Activated CD4-positive, alpha-beta T cell treated with anti-CD3 and anti-CD28 coated beads for 36 hours (primary cell): Measurements from ENCODE around the gene HPS6. TPM values are rescaled to one million over a fixed set of nuclear protein-coding genes. Genes with fewer than 3 reads are reported as not detected.
A peak's percentile ranks its signal among the peaks of the same experiment; 100 is the strongest.

Experiments
- ATAC-seq: fragments of 200-7000 bp; cut with Tn5 transposase; one replicate; pipeline ENCODE4 v1.10.0; 2021; ENCODE audit warnings: mild to moderate bottlenecking, moderate library complexity
- CTCF ChIA-PET: fragments of 350-600 bp; sonication (Branson Sonifier 250); formaldehyde crosslinking; loops from one replicate; lab custom pipeline; 2021; ENCODE audit warnings: antibody characterized with exemption; lab: Charles Lee
- POLR2A ChIA-PET: fragments of 350-600 bp; sonication (Branson Sonifier 250); formaldehyde crosslinking; loops from one replicate; lab custom pipeline; 2021; ENCODE audit warnings: antibody characterized with exemption, inconsistent platforms; lab: Charles Lee
- DNase-seq: peaks from one replicate; pipeline ENCODE4 v3.0.0-alpha.2; 2020
- H3K27ac Mint-ChIP-seq: one replicate; pipeline ENCODE4 v1.8.0; 2021; ENCODE audit warnings: mixed read lengths
- H3K27me3 Mint-ChIP-seq: one replicate; pipeline ENCODE4 v1.8.0; 2021; ENCODE audit warnings: mixed read lengths
- H3K36me3 Mint-ChIP-seq: one replicate; pipeline ENCODE4 v1.8.0; 2021; ENCODE audit warnings: low read depth, mixed read lengths
- H3K4me1 Mint-ChIP-seq: one replicate; pipeline ENCODE4 v1.8.0; 2021; ENCODE audit warnings: mixed read lengths
- H3K4me3 Mint-ChIP-seq: one replicate; pipeline ENCODE4 v1.8.0; 2021; ENCODE audit warnings: mild to moderate bottlenecking, moderate library complexity, mixed read lengths
- H3K9me3 Mint-ChIP-seq: one replicate; pipeline ENCODE4 v1.8.0; 2021; ENCODE audit warnings: low read depth, mixed read lengths
- intact Hi-C, 2 experiments: fragments of 100-400 bp; cut with DNase I in 1 of 2; cut with micrococcal nuclease in 1 of 2; formaldehyde crosslinking; loops; one replicate each; pipeline versions ENCODE4 v1.14.2 to v1.15.1; 2022 to 2024; cut with DNase I, micrococcal nuclease
- total RNA-seq, 2 experiments: library from RNA; stranded (reverse); gene quantifications; one replicate each; pipeline ENCODE4 v1.2.3, GENCODE V29; 2021

HPS6 gene
- total RNA-seq, 2 experiments from 2014 or later, result 12.9 to 18.9 TPM

DNA sequence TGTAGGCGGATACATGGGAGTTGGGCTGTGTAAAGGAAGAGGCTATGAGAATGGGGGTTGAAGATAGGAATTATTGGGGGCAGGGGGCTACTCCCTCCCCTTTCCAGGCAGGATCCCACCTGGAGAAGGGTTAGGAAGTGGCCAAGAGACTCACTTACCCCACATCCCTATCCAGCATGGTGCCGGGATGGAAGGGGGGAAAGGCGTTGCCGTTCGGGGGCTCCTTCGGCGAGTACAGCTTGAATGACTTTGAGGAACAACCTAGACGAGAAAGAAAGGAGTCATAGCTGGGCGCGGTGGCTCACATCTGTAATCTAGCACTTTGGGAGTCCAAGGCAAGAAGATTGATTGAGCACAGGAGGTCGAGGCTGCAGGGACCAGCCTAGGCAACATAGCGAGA is 46.1 kb downstream of the HPS6 start:
- ChIA-PET CTCF (interaction anchor here (1.4 to 1.9 kb wide), 3 partner anchors 19 to 39 kb away, joined by 4 to 10 read pairs (median 5); partner anchors contain the start of gene PPRC1), POLR2A (no interaction called here)
- Mint-ChIP-seq H3K36me3 (peaks cover 49% of the 10 kb centered on the region), H3K4me1 (peaks cover 28% of the 10 kb centered on the region), H3K4me3 (no peak overlapping the region), H3K9me3 (no peaks in the 10 kb centered on the region), H3K27ac (no peak overlapping the region), H3K27me3 (no peaks in the 10 kb centered on the region)
- intact Hi-C loops, result loop anchor here in 1 of 2 experiments (10.0 kb wide), 1 partner anchor 416 kb away; the partner anchor contains the start of gene FBXW4
- ATAC-seq (no peak), DNase-seq (no peak)

DNA sequence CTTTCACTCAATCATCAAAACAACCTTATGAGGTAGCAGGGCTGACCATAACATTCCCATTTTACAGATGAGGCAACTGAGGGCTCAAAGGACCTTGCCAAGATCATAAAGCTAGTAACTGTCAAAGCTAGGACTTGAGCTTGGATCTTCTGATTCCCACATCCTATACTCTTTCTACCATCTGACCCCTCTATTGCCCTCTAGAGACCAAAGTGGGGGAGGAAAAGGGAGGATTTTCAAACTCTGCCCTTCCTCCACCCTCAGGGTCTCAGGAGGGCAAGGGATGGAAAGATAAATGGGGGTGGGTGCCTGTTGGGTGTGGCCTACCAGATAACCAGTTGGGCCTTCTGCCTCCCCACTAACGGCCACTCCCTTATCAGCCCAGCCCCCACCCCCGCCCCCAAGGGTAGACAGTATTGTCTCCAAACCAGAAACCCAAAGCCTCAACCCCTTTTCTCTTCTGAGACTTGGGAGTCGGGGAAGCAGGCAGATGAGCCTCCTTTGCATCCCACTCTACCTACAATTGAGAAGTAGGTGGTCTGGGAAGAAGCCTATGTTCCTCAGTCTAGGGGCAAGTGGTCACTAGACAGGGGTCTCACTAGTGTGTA is 47.2 kb downstream of the HPS6 start:
- H3K4me3 Mint-ChIP-seq, result peak overlapping the region; percentile 81
- POLR2A ChIA-PET, result no interaction called here
- H3K9me3 Mint-ChIP-seq, result no peaks in the 10 kb centered on the region
- intact Hi-C loops, result loop anchor here in 1 of 2 experiments (10.0 kb wide), 1 partner anchor 418 kb away; the partner anchor contains the start of gene FBXW4
- no peak for ATAC-seq
- CTCF ChIA-PET, result interaction anchor here (0.6 to 1.9 kb wide), 5 partner anchors 18 to 811 kb away, joined by 4 to 10 read pairs (median 4); partner anchors contain the start of gene PPRC1
- H3K36me3 Mint-ChIP-seq, result peaks cover 45% of the 10 kb centered on the region
- peak overlapping the region; percentile 31 for H3K27ac Mint-ChIP-seq
- no peak for DNase-seq
- no peaks in the 10 kb centered on the region for H3K27me3 Mint-ChIP-seq
- H3K4me1 Mint-ChIP-seq, result peaks cover 38% of the 10 kb centered on the region

DNA sequence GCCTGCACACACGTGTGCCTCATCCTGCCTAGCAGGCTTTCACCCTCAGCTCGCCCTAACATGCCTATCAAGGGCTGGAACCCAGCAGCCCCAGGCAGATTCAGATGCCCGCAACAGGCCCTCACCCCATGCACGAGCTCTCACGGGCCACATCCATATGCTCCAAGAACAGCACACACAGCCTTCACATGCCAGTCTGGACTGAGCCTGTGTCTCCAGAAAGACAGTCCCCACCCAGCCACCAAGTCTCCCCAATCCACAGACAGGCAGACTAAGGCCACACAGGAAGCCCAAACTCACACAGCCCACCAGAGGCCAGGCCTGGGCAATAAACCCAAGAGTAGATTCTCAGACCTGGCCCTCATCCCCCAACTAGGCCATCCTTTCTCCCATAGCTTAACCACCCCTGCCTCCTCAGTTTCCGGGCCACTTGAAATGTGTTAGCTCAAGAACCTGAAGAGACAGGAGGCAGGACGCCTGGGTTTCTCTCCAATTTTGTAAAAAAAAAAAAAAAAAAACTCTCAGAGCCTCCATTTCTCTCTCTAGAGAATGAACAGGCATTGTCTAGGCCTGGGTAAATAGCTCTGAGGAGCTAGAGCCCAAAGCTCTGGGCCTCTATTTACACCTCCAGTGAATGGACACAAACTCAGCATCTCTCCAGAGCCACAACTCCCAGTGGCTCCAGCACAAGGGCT is 48.3 kb downstream of the HPS6 start:
- intact Hi-C loops, result loop anchor here in 1 of 2 experiments (1.0 to 10.0 kb wide), 2 partner anchors 330 to 419 kb away; partner anchors contain the start of genes FBXW4 and NPM3
- H3K36me3 Mint-ChIP-seq, result peaks cover 42% of the 10 kb centered on the region
- peak overlapping the region; percentile 81 for H3K4me3 Mint-ChIP-seq
- DNase-seq, result peak; percentile 45
- no peak for ATAC-seq
- H3K4me1 Mint-ChIP-seq, result peaks cover 49% of the 10 kb centered on the region
- no peaks in the 10 kb centered on the region for H3K27me3 Mint-ChIP-seq
- CTCF ChIA-PET, result interaction anchor here (0.6 to 2.2 kb wide), 7 partner anchors 12 to 384 kb away, joined by 3 to 8 read pairs (median 4); no protein-coding TSS in a partner anchor
- peak overlapping the region; percentile 83 for H3K27ac Mint-ChIP-seq
- POLR2A ChIA-PET, result interaction anchor here (0.6 to 1.2 kb wide), 3 partner anchors 9 to 291 kb away, joined by 4 to 8 read pairs (median 6); no protein-coding TSS in a partner anchor
- no peaks in the 10 kb centered on the region for H3K9me3 Mint-ChIP-seq

DNA sequence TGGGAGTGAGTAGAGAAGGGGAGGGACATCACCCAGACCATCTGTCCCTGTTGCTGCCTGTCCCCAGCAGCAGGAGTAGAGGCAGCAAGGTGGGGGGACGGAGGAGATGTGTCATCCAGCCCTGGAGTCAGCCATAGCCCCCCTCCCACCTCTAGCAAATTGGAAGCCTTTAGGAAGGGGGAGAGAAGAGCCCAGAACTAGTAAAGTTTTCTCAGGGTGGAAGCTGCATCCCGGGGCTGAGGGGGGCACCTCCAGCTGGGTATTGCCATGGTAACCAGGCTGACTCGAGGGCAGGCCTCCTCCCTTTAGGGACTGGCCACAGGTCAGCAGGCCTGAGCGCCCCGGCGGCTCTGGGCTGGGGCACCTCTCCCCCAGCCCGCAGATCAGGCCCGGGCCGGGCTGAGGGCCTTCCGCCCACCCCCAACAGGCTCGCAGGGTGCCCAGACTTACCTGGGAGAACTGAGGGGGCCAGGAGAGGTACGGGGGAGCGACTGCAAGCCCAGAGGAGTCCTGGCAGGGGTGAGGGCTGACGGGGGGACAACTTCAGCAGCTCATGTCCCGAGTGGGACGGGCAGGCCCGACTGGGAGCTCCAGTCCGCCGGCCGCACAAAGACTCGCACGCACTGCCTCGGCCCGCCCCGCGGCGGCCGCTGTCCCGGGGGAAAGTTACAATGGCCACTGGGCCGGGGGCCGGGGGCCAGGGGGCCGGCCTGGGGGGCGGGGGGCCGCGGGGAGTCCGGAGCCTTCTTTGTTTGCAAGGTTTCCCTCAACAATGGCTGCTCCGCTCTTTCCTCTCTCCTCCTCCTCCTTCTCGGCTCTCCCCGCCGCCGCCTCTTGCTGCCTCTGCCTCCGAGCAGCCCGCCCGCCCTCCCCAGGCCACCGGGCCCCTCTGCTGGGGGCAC is 49.1 kb downstream of the HPS6 start:
- DNase-seq (peak; percentile 38), ATAC-seq (no peak)
- intact Hi-C loops, result loop anchor here in 1 of 2 experiments (1.0 to 10.0 kb wide), 2 partner anchors 331 to 419 kb away; partner anchors contain the start of genes FBXW4 and NPM3
- H3K36me3 Mint-ChIP-seq, result peaks cover 34% of the 10 kb centered on the region
- no peaks in the 10 kb centered on the region for H3K27me3 Mint-ChIP-seq
- CTCF ChIA-PET, result interaction anchor here (0.6 to 2.2 kb wide), 9 partner anchors 11 to 383 kb away, joined by 3 to 8 read pairs (median 4); no protein-coding TSS in a partner anchor
- peaks cover 55% of the 10 kb centered on the region for H3K4me1 Mint-ChIP-seq
- H3K9me3 Mint-ChIP-seq, result no peaks in the 10 kb centered on the region
- POLR2A ChIA-PET, result interaction anchor here (0.6 to 1.5 kb wide), 4 partner anchors 8 to 57 kb away, joined by 3 to 6 read pairs (median 4); partner anchors contain the start of gene NOLC1
- H3K4me3 Mint-ChIP-seq, result peak overlapping the region; percentile 81
- peak overlapping the region; percentile 97 for H3K27ac Mint-ChIP-seq

DNA sequence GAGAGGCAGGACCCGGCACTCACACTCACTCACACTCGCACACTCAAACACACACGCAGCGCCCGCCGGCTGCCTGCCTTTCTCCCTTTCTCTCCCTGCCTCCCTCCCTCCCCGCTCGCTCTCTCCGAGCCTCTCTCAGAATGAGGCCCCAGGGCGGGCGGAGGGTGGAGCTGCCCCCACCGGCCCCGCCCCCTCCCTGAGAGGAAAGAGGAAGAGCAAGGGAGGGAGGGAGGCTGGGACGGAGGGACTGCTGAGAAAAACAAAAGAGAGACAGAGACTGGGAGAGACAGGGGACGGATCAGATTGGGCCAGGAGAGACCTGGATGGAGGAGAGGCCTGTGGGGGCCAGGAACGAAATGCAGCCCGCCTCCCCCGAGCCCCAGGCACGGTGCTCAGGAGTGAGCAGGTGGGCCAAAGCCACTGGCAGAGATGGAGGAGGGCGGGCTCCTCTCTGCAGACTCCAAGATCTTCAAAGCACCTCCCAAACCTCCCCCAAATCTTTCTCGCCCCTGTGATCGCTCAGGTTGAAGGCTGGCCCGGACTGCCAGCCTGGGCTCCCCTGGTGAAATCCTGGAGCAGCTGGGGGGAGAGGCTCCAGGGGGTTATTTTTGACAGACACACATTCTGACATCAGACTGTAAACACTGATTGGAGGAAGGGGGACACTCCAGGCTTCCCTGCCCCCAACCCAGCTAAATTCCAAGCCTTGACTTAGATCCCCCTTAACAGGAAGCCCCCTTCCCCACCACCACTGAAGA is 49.9 kb downstream of the HPS6 start:
- no peaks in the 10 kb centered on the region for H3K9me3 Mint-ChIP-seq
- H3K36me3 Mint-ChIP-seq, result peaks cover 26% of the 10 kb centered on the region
- peak overlapping the region; percentile 97 for H3K27ac Mint-ChIP-seq
- peak overlapping the region; percentile 81 for H3K4me3 Mint-ChIP-seq
- H3K27me3 Mint-ChIP-seq, result no peaks in the 10 kb centered on the region
- peak; percentile 95 for DNase-seq
- POLR2A ChIA-PET, result interaction anchor here (0.5 to 1.5 kb wide), 6 partner anchors 13 to 42 kb away, joined by 3 to 6 read pairs (median 3); partner anchors contain the start of genes NOLC1 and PPRC1
- peaks cover 55% of the 10 kb centered on the region for H3K4me1 Mint-ChIP-seq
- peak; percentile 60 for ATAC-seq
- intact Hi-C loops, result loop anchor here (1.0 to 10.0 kb wide), 7 partner anchors 37 to 763 kb away; partner anchors contain the start of genes ACTR1A (in 1 of the 2), BTRC (in 1 of the 2), FBXW4 (in 1 of the 2) and HPS6 (in 1 of the 2)
- CTCF ChIA-PET, result interaction anchor here (1.1 to 2.2 kb wide), 4 partner anchors 14 to 279 kb away, joined by 3 to 8 read pairs (median 5); no protein-coding TSS in a partner anchor

DNA sequence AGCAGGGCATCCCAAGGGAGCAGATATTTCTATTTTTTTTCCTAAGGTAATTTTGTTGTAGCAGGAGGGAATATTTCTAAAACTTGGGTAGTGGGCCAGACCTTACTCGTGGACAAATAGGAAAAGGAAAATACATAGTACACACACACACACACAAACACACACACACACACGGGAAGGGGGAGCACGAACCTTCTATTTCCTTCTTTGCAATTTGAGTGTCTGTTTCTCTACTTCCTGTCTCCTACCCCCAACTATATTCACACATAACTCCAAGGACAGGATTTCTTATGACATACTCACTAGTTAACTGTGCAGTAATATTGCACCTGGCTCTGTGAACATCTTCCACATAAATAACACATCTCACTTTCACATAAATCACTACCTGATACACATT is 50.6 kb downstream of the HPS6 start:
- DNase-seq, result no peak
- no peak for ATAC-seq
- peaks cover 56% of the 10 kb centered on the region for H3K4me1 Mint-ChIP-seq
- peak overlapping the region; percentile 97 for H3K27ac Mint-ChIP-seq
- intact Hi-C loops, result loop anchor here (1.0 to 10.0 kb wide), 9 partner anchors 37 to 763 kb away; partner anchors contain the start of genes HPS6 (in 2 of the 2), ACTR1A (in 1 of the 2), BTRC (in 1 of the 2) and FBXW4 (in 1 of the 2)
- ChIA-PET POLR2A (no interaction called here), CTCF (no interaction called here)
- peak overlapping the region; percentile 81 for H3K4me3 Mint-ChIP-seq
- no peaks in the 10 kb centered on the region for H3K9me3 Mint-ChIP-seq
- peaks cover 19% of the 10 kb centered on the region for H3K36me3 Mint-ChIP-seq
- no peaks in the 10 kb centered on the region for H3K27me3 Mint-ChIP-seq

DNA sequence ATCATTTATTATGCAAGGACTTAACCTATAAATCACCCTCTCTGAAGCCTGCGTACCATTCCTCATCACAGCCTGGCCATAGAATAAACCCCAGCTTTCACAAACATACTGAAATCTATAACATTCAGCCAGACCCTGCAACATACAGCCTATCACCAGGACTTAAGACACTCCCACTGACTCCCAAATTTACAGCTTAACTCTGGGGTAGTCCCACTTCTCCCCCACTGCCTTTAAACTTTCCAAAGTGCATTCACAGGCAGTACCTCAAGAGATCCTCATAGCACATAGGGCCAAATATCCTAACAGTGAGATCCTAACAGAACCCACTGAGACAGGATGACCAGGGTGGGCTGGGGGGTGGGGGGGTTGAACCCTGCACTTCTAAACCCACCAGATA is 51.5 kb downstream of the HPS6 start:
- DNase-seq (no peak), ATAC-seq (no peak)
- intact Hi-C loops, result loop anchor here (1.0 to 10.0 kb wide), 8 partner anchors 52 to 764 kb away; partner anchors contain the start of genes OGA (in 2 of the 2), ACTR1A (in 1 of the 2), BTRC (in 1 of the 2) and FBXW4 (in 1 of the 2)
- peak overlapping the region; percentile 17 for H3K4me3 Mint-ChIP-seq
- no peaks in the 10 kb centered on the region for H3K9me3 Mint-ChIP-seq
- peaks cover 65% of the 10 kb centered on the region for H3K4me1 Mint-ChIP-seq
- peak overlapping the region; percentile 97 for H3K27ac Mint-ChIP-seq
- H3K27me3 Mint-ChIP-seq, result no peaks in the 10 kb centered on the region
- ChIA-PET POLR2A (no interaction called here), CTCF (interaction anchor here (0.5 to 3.5 kb wide), 2 partner anchors 16 to 44 kb away, joined by 3 to 13 read pairs; partner anchors contain the start of gene PPRC1)
- peaks cover 10% of the 10 kb centered on the region for H3K36me3 Mint-ChIP-seq

Other genes starting within 250 kb of the HPS6 start
- gene OGA, start 246.9 kb upstream of the HPS6 start, total RNA-seq, result 100 to 1,000 TPM; 113 to 124 TPM
- 1 to 10 TPM; 2.7 to 2.8 TPM for gene KCNIP2, start 221.5 kb upstream of the HPS6 start, total RNA-seq
- 10 to 100 TPM; 16.0 to 21.0 TPM for gene ARMH3, start 9.2 kb upstream of the HPS6 start, total RNA-seq
- gene LDB1, start 55.0 kb downstream of the HPS6 start, total RNA-seq, result 10 to 100 TPM; 69.6 to 86.7 TPM
- gene PPRC1, start 67.7 kb downstream of the HPS6 start, total RNA-seq, result 10 to 100 TPM; 61.3 to 74.7 TPM
- gene NOLC1, start 87.0 kb downstream of the HPS6 start, total RNA-seq, result 100 to 1,000 TPM; 206 to 283 TPM
- under 1 TPM in 1 of 2 experiments, not detected in 1; 0.14 TPM for gene ELOVL3, start 160.9 kb downstream of the HPS6 start, total RNA-seq
- under 1 TPM; 0.66 to 0.81 TPM for gene PITX3, start 176.2 kb downstream of the HPS6 start, total RNA-seq
- gene GBF1, start 180.2 kb downstream of the HPS6 start, total RNA-seq, result 10 to 100 TPM; 33.1 to 37.5 TPM